B cell (primary cell): ENCODE data around the gene COL28A1. TPM values are rescaled to one million over a fixed set of nuclear protein-coding genes. Genes with fewer than 3 reads are reported as not detected.

Experiments
- ATAC-seq: fragments of 200-7000 bp; cut with Tn5 transposase; one replicate; pipeline ENCODE4 v1.10.0; 2021; ENCODE audit warnings: low read depth, mild to moderate bottlenecking, moderate number of reproducible peaks, moderate library complexity
- CTCF ChIA-PET: fragments of 350-600 bp; sonication (Branson Sonifier 250); formaldehyde crosslinking; loops from one replicate; lab custom pipeline; 2021; ENCODE audit warnings: antibody characterized with exemption, inconsistent platforms; lab: Charles Lee
- POLR2A ChIA-PET: fragments of 350-600 bp; sonication (Branson Sonifier 250); formaldehyde crosslinking; loops from one replicate; lab custom pipeline; 2021; ENCODE audit warnings: antibody characterized with exemption; lab: Charles Lee
- DNase-seq: peaks from one replicate; pipeline ENCODE4 v3.0.0; 2013
- H2AFZ ChIP-seq: 2 replicates; pipeline ENCODE4 v1.6.1; 2012; ENCODE audit warnings: mild to moderate bottlenecking, low read depth, low read length; ENCODE audit not compliant: insufficient read depth, poor library complexity, severe bottlenecking
- H3K27ac ChIP-seq, 2 donors: 1 replicate in 1 of 2; 2 replicates in 1 of 2; pipeline ENCODE4 v1.5.1; 2012 to 2013; ENCODE audit warnings: low read length in 2 of 2, mild to moderate bottlenecking in 2 of 2, moderate library complexity in 1 of 2
- H3K27me3 ChIP-seq, 4 experiments: fragments of 200-600 bp in 1 of 4; sonication (generic) in 1 of 4; replicated peaks in 1 of 4; 1 replicate in 2 of 4; 2 replicates in 2 of 4; pipeline versions ENCODE4 v1.6.1 to v1.7.0; 2013 to 2016; ENCODE audit warnings: low read length in 3 of 4, mild to moderate bottlenecking in 2 of 4, mixed read lengths in 1 of 4, moderate library complexity in 1 of 4; ENCODE audit not compliant: insufficient read depth in 4 of 4, control insufficient read depth in 3 of 4; ENCODE audit errors: control extremely low read depth in 1 of 4
- H3K36me3 ChIP-seq, 2 experiments: replicated peaks in 1 of 2; 1 replicate in 1 of 2; 2 replicates in 1 of 2; pipeline versions ENCODE4 v1.6.1 to v1.7.1; 2013; ENCODE audit warnings: low read length in 1 of 2; ENCODE audit not compliant: insufficient read depth in 2 of 2, control insufficient read depth in 1 of 2; ENCODE audit errors: control extremely low read depth in 1 of 2, extremely low read depth in 1 of 2
- H3K4me1 ChIP-seq, 2 donors: fragments of 200-600 bp in 1 of 2; sonication (generic) in 1 of 2; 1 replicate in 1 of 2; 2 replicates in 1 of 2; pipeline versions ENCODE4 v1.5.1 to v1.6.1; 2013 to 2017; ENCODE audit warnings: low read length in 2 of 2; ENCODE audit not compliant: control insufficient read depth in 2 of 2, insufficient read depth in 2 of 2
- H3K4me2 ChIP-seq: replicated peaks from 2 replicates; pipeline ENCODE3; 2012; ENCODE audit warnings: mild to moderate bottlenecking, low read depth, low read length; ENCODE audit not compliant: poor library complexity, severe bottlenecking
- H3K4me3 ChIP-seq, 5 experiments: fragments of 200-600 bp in 1 of 5; sonication (generic) in 1 of 5; 1 replicate in 3 of 5; 2 replicates in 2 of 5; pipeline versions ENCODE4 v1.5.1 to v1.7.0; 2011 to 2016; ENCODE audit warnings: low read length in 4 of 5, mild to moderate bottlenecking in 4 of 5, low read depth in 2 of 5, control low read depth in 1 of 5, moderate library complexity in 1 of 5; ENCODE audit not compliant: insufficient read depth in 1 of 5; ENCODE audit errors: control extremely low read depth in 1 of 5, extremely low read depth in 1 of 5
- H3K79me2 ChIP-seq: fragments of 200-600 bp; sonication (generic); one replicate; pipeline ENCODE4 v1.6.0; 2016; ENCODE audit warnings: low read length; ENCODE audit not compliant: control insufficient read depth, insufficient read depth
- H3K9ac ChIP-seq: fragments of 200-600 bp; sonication (generic); 2 replicates; pipeline ENCODE4 v1.6.1; 2017; ENCODE audit warnings: mild to moderate bottlenecking, low read length, moderate library complexity
- H3K9me3 ChIP-seq, 3 donors: one replicate each; pipeline versions ENCODE4 v1.6.1 to v1.7.1; 2013; ENCODE audit warnings: low read length in 2 of 3; ENCODE audit not compliant: control insufficient read depth in 2 of 3, insufficient read depth in 1 of 3; ENCODE audit errors: control extremely low read depth in 1 of 3
- H4K20me1 ChIP-seq: 2 replicates; pipeline ENCODE4 v1.6.0; 2012; ENCODE audit warnings: mild to moderate bottlenecking, low read length; ENCODE audit not compliant: insufficient read depth, control insufficient read depth, poor library complexity, severe bottlenecking
- H3K27ac Mint-ChIP-seq: one replicate; pipeline ENCODE4 v1.8.0; 2021; ENCODE audit warnings: mixed read lengths
- H3K27me3 Mint-ChIP-seq: one replicate; pipeline ENCODE4 v1.8.0; 2021; ENCODE audit warnings: mixed read lengths
- H3K4me1 Mint-ChIP-seq: one replicate; pipeline ENCODE4 v1.8.0; 2021; ENCODE audit warnings: mixed read lengths
- H3K4me3 Mint-ChIP-seq: one replicate; pipeline ENCODE4 v1.8.0; 2021; ENCODE audit warnings: mixed read lengths
- H3K9me3 Mint-ChIP-seq: one replicate; pipeline ENCODE4 v1.8.0; 2022; ENCODE audit warnings: mixed read lengths; ENCODE audit not compliant: insufficient read depth
- EZH2 ChIP-seq: IDR thresholded peaks from 2 replicates; pipeline ENCODE4 v1.6.1; 2012; ENCODE audit warnings: borderline replicate concordance, low read depth, mild to moderate bottlenecking, moderate library complexity, low read length; ENCODE audit not compliant: insufficient read depth, poor library complexity, severe bottlenecking
- WGBS: methylation state at CpG from one replicate; pipeline ENCODE4 v1.1.5; 2013; ENCODE audit warnings: missing lambda C conversion rate; ENCODE audit not compliant: insufficient coverage; 5-methylcytosine and 5-hydroxymethylcytosine counted together
- intact Hi-C: fragments of 100-400 bp; cut with micrococcal nuclease; formaldehyde crosslinking; loops from one replicate; pipeline ENCODE4 v1.10.0; 2022
- polyA plus RNA-seq: library from polyadenylated mRNA; depleted of rRNA; stranded (reverse); fragments of >200 nt; gene quantifications from 2 replicates; pipeline ENCODE4 v1.2.3, GENCODE V29; 2012
- total RNA-seq, 2 donors: library from RNA; stranded (reverse); fragments of 120-200 nt in 1 of 2; gene quantifications; 1 replicate in 1 of 2; 2 replicates in 1 of 2; pipeline versions ENCODE4 v1.2.3 to v1.2.4, GENCODE V29; 2013 to 2022
- TF ChIP-seq, protein P1 (sequence below): fragments of 200-600 bp; IDR thresholded peaks from one replicate; pipeline ENCODE4 v1.8.0; 2022; ENCODE audit warnings: antibody characterized with exemption, mild to moderate bottlenecking

COL28A1 gene
- total and polyA plus RNA-seq, 2 donors (not counting 1 experiment from before 2014, with no cell fraction given) = 0.18 to 0.67 TPM

DNA sequence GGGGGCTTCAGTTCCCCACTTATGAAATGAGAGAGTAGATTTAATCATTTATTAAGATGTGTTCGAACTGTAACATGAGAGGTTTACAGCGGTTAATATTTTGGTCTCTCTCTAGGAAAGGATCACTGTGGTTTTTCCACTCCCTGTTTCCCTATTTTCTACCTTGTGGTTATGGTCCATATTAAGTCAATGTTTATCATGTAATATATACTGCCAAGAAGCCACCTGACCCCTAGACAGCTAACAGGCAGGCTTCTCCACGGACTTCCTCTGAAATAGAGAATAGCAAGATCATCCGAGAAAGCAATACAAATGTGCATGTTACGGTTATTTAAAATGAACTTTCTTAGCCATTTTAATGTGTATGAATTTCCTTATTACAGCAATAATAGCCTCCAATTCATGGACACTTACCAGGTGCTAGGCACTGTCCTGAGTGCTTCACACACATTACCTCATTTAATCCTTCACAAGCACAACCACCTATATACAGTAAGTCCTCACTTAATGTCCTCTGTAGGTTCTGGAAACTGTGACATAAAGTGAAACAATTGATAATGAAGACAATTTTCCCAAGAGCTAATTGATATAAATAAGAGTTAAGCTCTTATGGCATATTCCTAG is 835 bp upstream of the COL28A1 start:
- Histone ChIP-seq H3K9ac (no peak overlapping the region), H3K27me3 (peaks cover 0 to 4% (median 2%) of the 10 kb centered on the region in 4 experiments), H3K27ac (no peak overlapping the region), H3K79me2 (no peaks in the 10 kb centered on the region), H3K36me3 (no peaks in the 10 kb centered on the region), H4K20me1 (no peaks in the 10 kb centered on the region), H3K9me3 (peaks cover 0 to 3% (median 0%) of the 10 kb centered on the region in 3 donors), H3K4me2 (no peak overlapping the region), H2AFZ (no peak overlapping the region), H3K4me3 (no peak overlapping the region), H3K4me1 (no peaks in the 10 kb centered on the region)
- DNase-seq (no peak), ATAC-seq (no peak)
- Mint-ChIP-seq H3K4me3 (no peak overlapping the region), H3K27ac (no peak overlapping the region), H3K4me1 (no peaks in the 10 kb centered on the region), H3K9me3 (no peaks in the 10 kb centered on the region), H3K27me3 (peaks cover 4% of the 10 kb centered on the region)
- TF ChIP-seq, protein P1, sequence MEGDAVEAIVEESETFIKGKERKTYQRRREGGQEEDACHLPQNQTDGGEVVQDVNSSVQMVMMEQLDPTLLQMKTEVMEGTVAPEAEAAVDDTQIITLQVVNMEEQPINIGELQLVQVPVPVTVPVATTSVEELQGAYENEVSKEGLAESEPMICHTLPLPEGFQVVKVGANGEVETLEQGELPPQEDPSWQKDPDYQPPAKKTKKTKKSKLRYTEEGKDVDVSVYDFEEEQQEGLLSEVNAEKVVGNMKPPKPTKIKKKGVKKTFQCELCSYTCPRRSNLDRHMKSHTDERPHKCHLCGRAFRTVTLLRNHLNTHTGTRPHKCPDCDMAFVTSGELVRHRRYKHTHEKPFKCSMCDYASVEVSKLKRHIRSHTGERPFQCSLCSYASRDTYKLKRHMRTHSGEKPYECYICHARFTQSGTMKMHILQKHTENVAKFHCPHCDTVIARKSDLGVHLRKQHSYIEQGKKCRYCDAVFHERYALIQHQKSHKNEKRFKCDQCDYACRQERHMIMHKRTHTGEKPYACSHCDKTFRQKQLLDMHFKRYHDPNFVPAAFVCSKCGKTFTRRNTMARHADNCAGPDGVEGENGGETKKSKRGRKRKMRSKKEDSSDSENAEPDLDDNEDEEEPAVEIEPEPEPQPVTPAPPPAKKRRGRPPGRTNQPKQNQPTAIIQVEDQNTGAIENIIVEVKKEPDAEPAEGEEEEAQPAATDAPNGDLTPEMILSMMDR = no peak
- no CpG with 5 or more reads among the region's 5 CpGs for WGBS
- intact Hi-C loops = no loop called here
- ChIA-PET CTCF (interaction anchor here (0.8 to 4.8 kb wide), 4 partner anchors 114 to 433 kb away, joined by 3 to 35 read pairs (median 4); partner anchors contain the start of gene C1GALT1), POLR2A (no interaction called here)

DNA sequence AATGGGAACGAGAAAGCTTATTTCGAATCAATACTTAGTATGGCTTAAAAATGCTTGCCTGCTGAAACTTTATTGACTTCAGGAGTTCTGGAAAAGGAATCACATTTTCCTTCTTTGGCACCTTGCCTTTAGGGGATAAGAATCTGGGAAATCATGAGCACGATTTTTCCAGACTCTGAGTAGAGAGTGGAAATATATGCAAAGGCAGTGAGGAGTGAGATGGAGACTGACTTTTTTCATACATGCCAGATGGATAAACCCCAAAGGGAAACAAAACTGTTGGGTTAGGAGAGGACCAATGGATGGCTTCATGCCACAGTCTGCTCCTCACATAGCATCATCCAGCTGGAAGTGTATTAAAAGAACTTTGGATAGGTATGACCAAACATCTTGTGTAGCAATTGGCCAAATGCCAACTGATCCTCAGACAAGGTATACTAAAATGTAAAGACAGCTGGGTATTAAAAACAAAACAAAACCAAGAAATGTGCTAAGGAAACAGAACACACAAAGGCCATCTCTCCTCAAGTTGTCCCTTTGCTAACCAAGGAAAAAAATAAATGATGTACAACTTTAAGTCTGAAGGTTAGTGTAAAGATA is 1.7 kb downstream of the COL28A1 start:
- Histone ChIP-seq H3K4me2 (no peak overlapping the region), H3K27me3 (peaks cover 0 to 7% (median 5%) of the 10 kb centered on the region in 4 experiments), H3K4me3 (no peak overlapping the region), H3K27ac (no peak overlapping the region), H4K20me1 (no peaks in the 10 kb centered on the region), H3K9me3 (peaks cover 0 to 3% (median 0%) of the 10 kb centered on the region in 3 donors), H2AFZ (no peak overlapping the region), H3K36me3 (no peaks in the 10 kb centered on the region), H3K9ac (no peak overlapping the region), H3K79me2 (no peaks in the 10 kb centered on the region), H3K4me1 (no peaks in the 10 kb centered on the region)
- Mint-ChIP-seq H3K27me3 (peaks cover 4% of the 10 kb centered on the region), H3K9me3 (no peaks in the 10 kb centered on the region), H3K4me1 (no peaks in the 10 kb centered on the region), H3K4me3 (no peak overlapping the region), H3K27ac (no peak overlapping the region)
- CTCF ChIA-PET = interaction anchor here (4.8 kb wide), 1 partner anchor 430 kb away, joined by 35 read pairs; no protein-coding TSS in a partner anchor
- WGBS = 93% methylated on average over 2 of the region's 3 CpGs
- TF ChIP-seq, protein P1 = no peak
- no peak for TF ChIP-seq EZH2
- intact Hi-C loops = no loop called here
- DNase-seq = no peak
- ATAC-seq = no peak
- POLR2A ChIA-PET = no interaction called here
